Cardiac fibroblast (primary cell): ENCODE results near the gene NT5DC1.

ENCODE experiments used
- DNase-seq, 2 donors: peaks; one replicate each; pipeline versions ENCODE4 v3.0.0 to v3.0.0-alpha.2; 2010; ENCODE audit warnings: low read depth in 2 of 2
- H3K4me3 ChIP-seq, 2 donors: replicated peaks in 1 of 2; 1 replicate in 1 of 2; 2 replicates in 1 of 2; pipeline ENCODE4 v1.5.1; 2011; ENCODE audit warnings: low read depth in 2 of 2, low read length in 2 of 2, mild to moderate bottlenecking in 2 of 2, moderate library complexity in 1 of 2
- CTCF ChIP-seq: IDR thresholded peaks from one replicate; pipeline ENCODE4 v1.5.1; 2011; ENCODE audit warnings: low read depth, mild to moderate bottlenecking, low read length, inconsistent platforms

NT5DC1 gene

DNA sequence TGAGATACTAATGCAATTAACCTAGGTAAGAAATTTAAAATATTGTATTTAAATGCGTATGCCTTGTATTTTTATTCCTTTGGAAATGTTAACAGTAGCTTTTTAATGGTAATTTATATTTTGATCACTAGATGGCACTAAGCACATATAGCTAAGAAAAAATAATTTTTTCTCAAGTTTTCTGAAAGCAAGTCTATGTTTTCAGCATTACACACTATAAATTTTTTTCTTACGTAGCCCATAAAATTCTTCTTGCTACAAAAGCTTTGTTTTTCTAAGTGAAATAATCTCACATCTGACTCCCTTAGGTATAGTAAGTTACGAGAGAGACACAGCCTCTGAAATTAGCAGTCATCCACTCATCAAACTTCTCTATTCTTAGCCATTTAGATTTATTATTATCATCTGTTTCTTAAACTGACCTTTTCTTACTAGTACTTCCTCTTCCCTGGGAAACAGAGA lies 117.5 kb downstream of the NT5DC1 start:
- TF ChIP-seq CTCF = peak; percentile 45
- peak; percentile 37 to 52 for DNase-seq
- no peak overlapping the region for H3K4me3 ChIP-seq

DNA sequence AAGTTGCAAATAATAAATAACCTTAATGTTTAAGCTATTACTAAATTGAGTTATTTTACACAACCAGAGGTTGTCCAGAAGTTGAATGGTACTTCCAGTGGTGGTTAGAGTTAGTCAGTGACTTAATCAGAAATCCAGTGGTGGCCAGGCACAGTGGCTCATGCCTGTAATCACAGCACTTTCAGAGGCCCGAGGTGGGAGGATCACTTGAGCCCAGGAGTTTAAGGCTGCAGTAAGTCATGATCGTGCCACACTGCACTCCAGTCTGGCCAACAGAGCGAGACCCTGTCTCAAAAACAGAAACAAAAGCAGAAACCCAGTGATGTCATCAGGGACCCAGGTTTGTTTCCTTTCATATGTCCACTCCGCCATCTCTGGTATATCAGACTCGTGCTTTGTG lies 118.2 kb downstream of the NT5DC1 start:
- no peak for TF ChIP-seq CTCF
- peak in 1 of 2 donors; percentile 35 for DNase-seq
- H3K4me3 ChIP-seq = no peak overlapping the region

DNA sequence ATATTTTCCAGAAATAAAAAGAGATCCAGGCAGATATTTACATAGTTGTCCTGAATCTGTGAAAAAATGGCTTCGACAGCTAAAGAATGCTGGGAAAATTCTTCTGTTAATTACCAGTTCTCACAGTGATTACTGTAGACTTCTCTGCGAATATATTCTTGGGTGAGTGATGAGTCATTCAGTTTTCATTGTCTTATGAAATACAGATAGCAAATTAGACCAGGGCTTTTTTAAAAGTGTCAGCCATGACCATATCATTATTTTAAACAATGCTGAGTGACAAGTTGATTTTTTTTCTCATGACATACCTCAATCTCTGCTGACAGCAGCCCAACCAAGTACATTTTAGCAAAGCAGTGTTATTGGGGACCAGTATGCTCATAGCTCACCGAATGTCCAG lies 120.4 kb downstream of the NT5DC1 start:
- no peak overlapping the region for H3K4me3 ChIP-seq
- TF ChIP-seq CTCF = no peak
- peak; percentile 42 to 50 for DNase-seq

- no peak for TF ChIP-seq CTCF
- DNase-seq = no peak
- no peak overlapping the region for H3K4me3 ChIP-seq
Measured at GRCh38 chr6:116221911-116222310, 121.3 kb downstream of the NT5DC1 start.

DNA sequence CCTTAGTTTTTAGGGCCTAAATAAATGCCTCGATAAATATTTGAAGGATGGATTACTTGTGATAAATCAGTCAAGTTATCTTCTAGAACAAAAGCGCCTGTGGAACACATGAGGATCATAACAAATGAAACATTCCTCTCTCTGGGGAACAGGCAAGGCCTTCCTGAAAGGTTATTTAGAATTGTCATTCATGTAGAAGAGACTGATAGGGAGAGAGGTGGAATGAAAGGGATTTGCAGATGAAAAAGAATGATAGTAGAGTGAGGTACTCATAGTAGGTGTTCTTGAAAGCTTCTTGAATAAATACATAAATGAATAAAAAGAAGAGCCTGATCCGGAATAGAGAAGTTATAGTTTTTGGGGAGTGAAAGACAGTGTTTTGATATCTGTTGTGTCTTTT lies 122.7 kb downstream of the NT5DC1 start:
- no peak for TF ChIP-seq CTCF
- no peak overlapping the region for H3K4me3 ChIP-seq
- DNase-seq = no peak

- no peak for TF ChIP-seq CTCF
- H3K4me3 ChIP-seq = peak overlapping the region in 1 of 2 donors; percentile 52
- DNase-seq = peak; percentile 93 to 99
Measured at GRCh38 chr6:116229287-116229913, 128.7 kb downstream of the NT5DC1 start.

GRCh38 chr6:116234689-116235088 lies 134.0 kb downstream of the NT5DC1 start:
- H3K4me3 ChIP-seq = no peak overlapping the region
- no peak for DNase-seq
- no peak for TF ChIP-seq CTCF
